HG02798 (cell line): Measurements from ENCODE around the gene THADA.

Source experiments
- ATAC-seq: cut with Tn5 transposase; IDR thresholded peaks from one replicate; pipeline ENCODE4 v1.9.1; 2021; ENCODE audit warnings: mild to moderate bottlenecking; ENCODE audit not compliant: unreplicated experiment, poor library complexity

The THADA gene

DNA sequence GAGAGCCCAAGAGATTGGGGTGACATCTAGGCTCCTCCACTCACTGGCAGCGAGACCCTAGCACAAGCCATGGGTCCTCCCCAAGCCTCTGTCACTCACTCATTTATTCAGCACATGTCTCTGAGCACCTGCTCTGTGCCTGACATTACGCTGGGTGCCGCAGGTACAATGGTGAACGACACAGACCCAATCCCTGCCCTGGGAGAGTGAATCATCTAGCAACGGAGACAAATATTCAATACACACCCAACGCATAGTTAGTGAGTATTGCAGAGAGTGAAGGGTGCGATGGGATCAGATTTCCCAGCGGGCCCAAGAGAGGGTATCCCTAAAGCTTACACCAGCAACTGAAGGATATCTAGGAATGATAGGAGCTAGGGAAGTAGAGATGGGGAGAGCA is 414.9 kb downstream of the THADA start:
- ATAC-seq, result no peak
